Measurements from ENCODE around the gene RRM2.
A peak's percentile ranks its signal among the peaks of the same experiment; 100 is the strongest.

The RRM2 gene

DNA sequence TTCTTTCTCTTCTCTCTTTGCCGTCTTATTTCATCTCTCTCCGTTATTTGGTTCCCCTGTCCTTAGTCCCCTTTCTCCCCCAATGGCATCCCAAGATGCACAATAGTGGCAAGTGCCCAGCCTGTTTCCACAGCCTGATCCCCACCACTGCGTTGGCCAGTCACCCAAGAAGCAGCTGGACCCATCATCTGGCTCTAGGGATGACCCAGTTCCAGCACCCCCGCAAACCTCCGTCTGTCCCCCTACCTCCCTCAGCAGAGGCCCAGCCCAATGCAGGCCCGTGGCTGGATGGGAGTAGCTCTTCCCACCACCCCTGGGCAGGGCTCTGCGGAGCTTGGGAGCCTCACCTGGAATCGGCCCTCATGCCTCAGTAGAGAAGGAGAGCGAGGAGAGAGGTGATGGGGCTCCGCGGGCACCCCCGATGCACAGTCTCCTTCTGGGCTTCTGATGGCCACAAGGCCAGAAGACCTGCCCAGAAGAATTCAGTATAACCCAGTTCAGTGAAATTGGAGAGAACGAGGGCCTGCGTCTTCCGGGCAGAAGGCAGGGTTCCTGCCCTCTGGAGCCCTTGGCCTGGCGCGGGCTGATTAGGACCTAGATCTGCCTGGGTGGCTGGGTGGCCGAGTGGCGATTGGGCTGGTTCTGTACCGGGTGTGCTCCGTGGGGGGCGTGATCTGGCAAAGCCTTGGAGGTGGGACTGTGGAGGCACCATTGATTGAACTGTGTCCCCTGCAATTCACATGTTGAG is 50.9 kb downstream of the RRM2 start:
- no peak for DNase-seq

- no peak for DNase-seq
These were observed 51.6 kb downstream of the RRM2 start for GRCh38 chr2:10174173-10174572.

- no peak for DNase-seq
These were observed 52.9 kb downstream of the RRM2 start for GRCh38 chr2:10175441-10175840.

DNA sequence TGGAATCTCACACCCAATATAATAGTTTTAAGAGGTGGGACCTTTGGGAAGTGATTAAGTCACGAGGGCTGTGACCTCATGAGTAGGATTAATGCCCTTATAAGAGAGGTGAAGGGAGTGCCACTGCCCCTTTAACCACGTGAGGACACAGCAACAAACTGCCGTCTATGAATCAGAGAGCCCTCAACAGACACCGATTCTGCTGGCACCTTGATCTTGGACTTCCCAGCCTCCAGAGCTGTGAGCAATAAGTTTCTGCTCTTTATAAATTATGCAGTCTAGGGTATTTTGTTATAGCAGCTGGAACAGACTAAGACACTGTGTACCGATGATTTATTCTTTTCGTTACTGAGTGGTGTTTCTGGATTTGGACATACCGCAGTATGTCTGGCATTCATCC is 56.2 kb downstream of the RRM2 start:
- DNase-seq = no peak

DNA sequence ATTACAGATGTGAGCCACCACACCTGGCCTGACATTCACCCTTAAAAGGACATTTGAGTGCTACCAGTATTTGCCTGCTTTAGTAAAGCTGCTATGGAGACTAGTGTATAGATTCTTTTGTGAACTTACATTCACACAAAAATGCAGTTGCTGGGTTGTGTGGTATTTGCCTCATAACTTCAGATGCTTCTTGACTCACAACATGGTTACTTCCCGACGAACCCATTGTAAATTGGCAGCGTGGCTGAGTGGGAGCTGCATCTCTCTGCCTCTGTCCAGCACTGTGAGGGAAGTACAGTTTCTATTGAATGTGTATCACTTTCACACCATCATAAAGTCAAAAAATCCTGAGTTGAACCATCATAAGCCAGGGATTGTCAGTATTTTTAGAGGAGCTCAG is 56.9 kb downstream of the RRM2 start:
- DNase-seq = no peak

- DNase-seq = peak; percentile 32 to 74
These were observed 57.7 kb downstream of the RRM2 start for GRCh38 chr2:10180229-10180628.

Measured in NCI-H446 (cell line).